HG03469 (cell line): Measurements from ENCODE around the gene PRDM10.

Experiments
- ATAC-seq: cut with Tn5 transposase; IDR thresholded peaks from one replicate; pipeline ENCODE4 v1.9.1; 2021; ENCODE audit warnings: mild to moderate bottlenecking, moderate library complexity, moderate number of reproducible peaks; ENCODE audit not compliant: unreplicated experiment

PRDM10 gene

DNA sequence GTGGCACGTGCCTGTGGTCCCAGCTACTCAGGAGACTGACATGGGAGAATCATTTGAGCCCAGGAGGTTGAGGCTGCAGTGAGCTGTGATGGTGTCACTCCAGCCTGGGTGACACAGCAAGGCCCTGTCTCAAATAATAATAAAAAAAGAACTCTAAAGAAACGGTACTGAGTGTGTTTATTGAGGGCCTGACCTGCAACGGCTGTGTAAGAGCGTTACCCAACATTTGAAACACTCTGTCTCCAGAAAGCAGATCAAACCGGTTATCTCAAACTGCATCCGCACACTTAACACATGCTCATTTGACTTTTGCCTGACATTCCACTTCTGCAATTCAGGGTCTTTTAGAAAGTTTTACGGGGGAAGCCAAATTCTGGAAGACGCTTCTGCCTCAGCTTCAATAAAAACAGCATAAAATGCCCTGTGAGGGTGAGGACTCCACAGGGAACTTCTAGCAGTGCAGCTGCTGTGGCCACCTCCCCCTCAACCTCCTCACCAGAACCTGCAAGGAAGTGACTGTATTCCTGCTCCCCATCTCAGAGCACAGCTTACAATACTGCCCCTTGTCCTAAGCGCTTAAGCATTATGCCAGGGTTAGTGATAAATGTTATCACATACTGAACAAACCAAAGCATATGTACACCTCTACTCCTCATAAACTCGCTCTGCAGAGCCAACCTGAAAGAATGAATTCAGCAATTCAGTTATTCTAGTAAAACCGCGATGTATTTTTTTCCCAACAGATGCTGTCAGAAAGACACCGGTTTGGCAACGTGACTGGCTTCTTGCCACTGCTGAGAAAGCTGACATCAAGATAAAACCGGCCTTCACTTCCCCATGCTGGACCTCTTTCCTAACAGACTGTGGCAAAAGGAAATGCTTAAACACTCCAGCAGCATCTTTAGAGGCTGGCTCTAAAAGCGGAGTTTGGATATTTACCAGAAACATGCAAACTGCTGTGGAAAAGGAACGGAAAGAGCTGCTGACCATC lies 52.2 kb downstream of the PRDM10 start:
- no peak for ATAC-seq

DNA sequence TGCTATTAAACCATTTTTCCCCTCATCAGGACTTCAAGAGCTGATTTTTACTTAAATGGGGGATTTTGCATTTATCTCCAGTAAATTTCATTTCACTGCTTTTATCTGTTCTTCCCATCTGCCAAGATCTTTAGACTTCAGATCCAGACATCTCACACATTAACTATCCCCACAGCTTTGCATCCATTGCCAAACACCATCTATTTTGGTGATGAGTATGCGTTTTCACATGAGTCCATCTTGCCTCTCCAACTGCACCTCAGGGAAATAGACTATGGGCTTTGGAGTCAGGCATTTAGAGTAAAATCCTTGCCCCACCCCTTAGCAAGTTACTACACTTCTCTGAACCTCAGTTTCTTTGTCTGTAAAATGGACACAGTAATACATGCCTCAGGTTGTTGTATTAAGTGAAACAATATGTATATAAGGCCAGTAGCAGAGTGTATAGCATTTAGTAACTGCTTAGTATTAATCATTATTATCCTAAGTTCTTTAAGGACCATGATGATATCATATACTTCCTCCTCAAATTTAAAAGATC lies 53.6 kb downstream of the PRDM10 start:
- no peak for ATAC-seq

DNA sequence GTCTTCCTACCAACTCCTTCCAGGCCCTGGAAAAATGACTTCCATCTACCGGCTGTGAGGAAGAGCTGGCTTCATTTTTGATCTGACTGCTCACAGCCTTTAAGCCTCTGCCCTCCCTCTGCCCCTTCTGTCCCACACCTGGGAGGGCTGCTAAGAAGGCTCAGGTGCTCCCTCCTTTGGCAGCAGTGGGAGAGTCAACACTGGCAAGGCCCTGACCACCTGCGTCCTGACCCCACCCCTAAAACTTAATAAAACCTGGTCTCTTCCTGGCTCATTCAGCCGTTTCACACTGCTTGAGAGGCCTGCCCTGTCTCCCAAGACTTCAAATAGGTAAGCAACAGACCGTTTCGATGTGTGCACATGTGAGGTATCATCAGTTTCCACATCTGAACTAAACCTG lies 55.2 kb downstream of the PRDM10 start:
- no peak for ATAC-seq

DNA sequence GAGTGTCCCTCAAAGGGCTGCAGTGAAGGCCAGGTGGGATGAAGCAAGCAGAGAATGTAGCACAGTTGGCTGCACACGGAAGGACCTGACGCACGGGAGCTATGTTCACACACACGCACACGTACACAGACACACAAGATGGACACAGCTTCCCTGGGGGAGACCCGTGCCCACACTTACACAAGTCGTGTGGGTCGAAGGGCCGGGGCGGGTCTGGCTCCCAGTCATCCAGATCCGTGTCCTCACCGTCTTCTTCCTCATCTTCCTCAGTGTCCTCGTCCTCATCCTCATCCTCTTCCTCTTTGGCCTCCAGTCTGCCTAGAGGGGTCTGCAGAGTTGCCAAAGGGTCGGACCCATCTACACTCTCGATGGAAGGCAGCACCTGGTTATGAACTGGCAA lies 55.7 kb downstream of the PRDM10 start:
- no peak for ATAC-seq

DNA sequence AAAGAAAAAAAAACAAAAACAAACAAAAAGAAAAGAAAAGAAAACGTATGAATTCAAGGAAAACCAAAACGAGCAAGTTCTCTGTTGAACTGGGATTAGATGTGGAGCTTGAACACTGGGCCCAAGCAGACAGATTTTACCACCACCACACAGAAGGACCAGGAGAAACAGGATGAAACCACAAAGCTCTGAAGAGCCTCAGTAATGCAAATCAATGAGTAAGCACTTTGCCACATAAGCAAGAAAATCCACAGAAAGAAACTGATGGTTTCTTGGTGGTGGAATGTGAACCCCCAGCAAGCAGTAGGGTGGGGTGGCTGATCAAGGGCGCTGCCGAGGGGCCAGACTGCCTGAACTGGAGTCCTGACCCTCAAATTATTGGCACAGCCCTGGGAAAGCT lies 56.4 kb downstream of the PRDM10 start:
- no peak for ATAC-seq

DNA sequence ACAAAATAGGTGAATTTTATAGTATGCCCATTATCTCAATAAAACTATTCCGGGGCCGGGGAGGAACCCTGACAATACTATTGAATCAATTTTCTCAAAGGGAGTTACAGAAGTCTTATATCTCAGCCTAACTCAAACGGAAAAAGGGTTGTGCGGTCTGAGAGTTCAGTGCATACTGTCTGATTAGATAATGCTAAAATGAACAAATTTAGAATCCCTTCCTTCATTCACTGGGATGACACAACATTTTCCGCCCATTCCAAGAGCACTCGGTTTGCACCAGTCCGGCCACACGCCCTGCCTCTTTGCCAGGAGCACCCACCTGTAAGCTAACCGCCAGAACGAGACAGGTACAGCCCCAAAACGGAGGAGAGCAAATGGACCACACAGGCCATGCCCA lies 57.3 kb downstream of the PRDM10 start:
- ATAC-seq = no peak

DNA sequence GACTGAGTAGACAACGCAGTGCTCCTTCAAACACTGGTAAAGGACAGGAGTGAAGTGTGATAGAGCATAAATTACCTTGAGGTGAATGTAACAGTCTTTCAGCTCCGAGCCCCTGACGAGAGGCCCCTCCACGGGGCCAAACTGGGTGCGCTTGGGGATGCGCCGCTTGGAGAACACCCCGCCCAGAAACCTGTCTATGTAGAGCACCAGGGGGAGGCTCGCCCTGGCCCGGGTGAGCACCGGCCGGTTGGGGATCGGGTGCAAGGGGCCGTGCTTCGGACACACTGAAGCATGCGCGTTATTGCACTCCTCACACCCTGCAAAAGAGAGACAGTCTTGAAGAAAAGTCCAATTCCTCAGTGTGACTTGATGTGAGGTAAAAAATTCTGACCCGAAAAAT lies 57.9 kb downstream of the PRDM10 start:
- ATAC-seq = no peak

DNA sequence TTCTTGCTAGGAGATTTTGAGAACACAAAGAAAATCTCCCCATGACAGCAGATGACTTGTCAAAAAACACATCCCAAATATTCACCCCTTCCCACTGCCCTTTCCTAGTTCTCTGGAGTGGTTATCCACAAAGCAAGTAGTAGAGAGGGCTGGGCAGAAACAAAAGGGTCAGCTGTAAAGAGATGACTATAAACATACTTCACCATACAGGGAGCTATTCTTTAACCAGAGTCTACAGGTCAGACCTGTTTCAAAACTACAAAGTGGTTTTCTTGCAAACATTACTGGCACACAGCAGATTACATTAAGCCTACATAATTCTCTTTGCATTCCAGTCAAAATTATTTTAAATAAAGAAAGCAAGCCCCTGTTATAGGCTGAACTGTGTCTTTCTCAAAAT lies 59.6 kb downstream of the PRDM10 start:
- ATAC-seq = no peak

DNA sequence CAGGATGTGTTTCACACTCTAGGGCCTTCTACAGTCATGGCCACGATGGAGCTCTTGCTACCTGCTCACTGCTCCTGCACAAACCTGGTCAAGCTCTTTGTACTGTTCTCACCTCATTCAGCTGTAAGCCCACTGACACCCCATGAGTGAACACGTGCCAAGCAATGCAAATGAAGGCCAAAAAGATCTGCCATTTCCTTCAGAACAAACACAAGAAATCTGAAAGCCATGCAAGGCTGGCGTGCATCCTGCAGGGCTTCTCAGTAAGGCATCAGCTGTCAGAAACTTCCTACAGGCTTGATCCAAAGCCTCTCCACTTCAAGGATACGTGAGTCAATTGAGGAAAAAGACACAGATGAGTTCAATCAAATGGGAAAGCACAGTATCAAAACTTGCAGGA lies 63.1 kb downstream of the PRDM10 start:
- ATAC-seq = no peak

DNA sequence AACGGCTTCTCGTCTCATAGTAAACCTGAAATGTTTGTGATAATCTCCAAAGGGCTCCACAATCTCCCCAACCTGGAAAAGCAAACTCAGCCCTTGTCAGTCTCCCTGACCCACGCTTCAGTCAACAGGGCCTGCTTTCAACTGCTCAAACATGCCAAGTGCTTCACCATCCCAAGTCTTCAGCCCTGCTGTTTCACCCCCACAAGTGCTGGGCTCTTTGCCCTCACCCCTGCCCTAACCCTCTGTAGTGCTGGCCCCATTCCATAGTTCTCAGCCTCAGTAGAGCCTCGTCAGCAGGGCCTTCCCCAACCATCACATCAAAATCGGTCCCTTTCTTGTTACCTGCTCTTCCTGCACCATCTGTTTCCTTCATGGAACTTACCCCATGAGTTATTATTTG lies 63.9 kb downstream of the PRDM10 start:
- ATAC-seq = no peak

DNA sequence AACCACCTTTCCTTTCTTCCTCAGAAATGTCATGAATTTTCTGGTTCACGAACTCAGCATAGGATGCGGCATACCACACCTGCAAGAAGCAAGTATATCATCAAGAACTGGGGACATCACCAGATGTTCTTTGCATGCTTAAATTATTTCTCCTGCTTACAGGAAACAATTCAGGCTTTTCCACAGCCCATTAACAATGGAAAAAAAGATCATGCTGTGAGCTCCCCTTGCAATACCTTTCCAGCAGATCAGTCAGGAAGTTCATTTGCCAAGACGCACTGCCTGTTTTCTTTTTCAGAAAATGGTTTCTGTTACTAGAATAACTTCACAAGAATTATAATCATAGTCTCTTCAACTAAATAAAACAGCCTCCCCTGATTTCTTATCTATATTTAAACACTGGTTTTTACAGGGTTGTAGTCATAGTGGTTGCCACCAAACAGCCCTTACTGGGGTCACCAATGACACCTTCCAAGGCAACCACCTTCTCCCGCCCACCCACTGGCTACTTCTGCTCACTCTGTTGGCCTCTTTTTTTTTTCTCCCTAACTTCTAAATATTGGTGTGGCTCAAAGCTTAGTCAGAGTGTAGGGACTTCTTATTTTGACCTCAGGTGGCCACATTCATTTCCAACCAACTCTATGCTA lies 64.9 kb downstream of the PRDM10 start:
- no peak for ATAC-seq

DNA sequence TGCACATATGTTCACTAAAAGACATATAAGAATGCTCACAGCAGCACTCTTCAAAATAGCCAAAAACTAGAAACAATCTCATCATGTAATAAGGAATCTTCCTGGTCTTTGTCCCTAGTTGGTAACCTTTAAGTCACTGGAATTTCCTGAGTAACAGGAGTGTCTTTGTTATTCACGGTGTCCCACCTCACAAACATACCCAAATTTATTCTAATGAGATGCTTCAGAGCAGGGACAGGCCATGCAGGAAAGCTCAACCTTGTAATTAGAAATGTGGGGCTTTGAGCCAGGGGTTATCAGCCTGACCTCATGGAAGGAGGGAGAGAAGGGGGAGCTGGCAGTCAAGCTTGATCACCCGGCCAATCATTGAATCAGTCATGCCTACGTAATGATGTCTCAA lies 66.9 kb downstream of the PRDM10 start:
- no peak for ATAC-seq

DNA sequence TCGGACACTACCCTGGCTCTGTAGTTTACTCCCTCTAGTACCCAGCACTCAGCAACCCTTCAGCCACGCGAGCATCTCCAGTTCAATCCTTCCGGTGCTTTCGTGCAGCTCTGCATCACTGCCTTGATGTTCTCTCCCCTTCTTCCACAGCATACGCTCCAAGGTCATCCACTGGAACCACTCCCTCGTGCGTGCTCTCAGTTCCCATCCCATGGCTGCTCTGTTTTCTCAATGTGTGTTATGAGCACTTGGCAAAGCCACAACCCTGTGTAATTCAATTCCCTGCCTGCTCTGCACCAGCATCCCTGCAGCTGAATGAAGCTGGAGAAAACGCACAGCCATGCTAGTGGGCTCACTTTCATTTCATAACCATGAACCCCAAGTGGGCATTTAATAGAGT lies 68.7 kb downstream of the PRDM10 start:
- no peak for ATAC-seq

DNA sequence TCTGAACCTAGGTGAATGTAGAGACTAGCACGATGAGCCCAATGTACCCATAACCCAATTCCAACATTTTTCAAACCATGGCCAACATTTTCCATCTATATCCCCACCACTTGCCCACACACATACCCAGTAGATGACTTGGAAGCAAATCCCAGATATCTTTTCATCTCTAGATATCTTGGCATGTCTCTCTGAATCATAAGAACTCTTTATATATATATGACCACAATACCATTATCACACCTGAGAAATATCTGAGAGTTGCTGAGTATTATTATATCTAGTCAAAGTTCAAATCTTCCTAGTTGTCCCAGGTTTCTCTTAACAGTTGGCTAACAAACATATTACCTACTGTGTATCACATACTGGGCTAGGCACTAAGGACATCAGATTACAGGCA lies 69.4 kb downstream of the PRDM10 start:
- ATAC-seq = no peak

DNA sequence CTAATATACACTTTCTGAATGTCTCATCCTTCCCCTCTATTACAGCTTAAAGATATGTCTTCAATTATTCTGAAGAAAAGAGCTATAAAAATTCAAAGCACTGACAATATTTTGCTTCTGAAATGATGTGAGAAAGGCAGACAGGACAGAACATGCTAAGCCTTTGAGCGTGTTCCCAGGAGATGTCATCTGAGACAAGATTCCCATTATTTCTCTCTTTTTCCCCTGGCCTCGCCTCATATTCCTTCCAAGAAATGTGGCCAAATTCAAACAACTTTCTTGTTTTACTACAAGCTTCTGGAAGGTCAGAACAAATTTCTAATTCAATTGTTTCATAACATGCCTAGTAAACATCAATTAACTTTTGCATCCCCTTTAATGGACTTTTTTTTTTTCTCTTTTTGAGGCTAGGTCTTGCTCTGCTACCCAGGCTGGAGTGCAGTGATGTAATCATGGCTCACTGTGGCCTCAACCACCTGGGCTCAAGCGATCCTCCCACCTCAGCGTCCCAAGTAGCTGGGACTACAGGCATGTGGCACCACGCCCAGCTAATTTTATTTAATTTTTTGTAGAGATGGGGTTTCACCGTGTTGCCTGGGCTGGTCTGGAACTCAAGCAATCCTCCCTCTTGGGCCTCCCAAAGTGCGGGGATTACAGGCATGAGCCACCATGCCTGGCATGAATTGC lies 70.1 kb downstream of the PRDM10 start:
- ATAC-seq = no peak

DNA sequence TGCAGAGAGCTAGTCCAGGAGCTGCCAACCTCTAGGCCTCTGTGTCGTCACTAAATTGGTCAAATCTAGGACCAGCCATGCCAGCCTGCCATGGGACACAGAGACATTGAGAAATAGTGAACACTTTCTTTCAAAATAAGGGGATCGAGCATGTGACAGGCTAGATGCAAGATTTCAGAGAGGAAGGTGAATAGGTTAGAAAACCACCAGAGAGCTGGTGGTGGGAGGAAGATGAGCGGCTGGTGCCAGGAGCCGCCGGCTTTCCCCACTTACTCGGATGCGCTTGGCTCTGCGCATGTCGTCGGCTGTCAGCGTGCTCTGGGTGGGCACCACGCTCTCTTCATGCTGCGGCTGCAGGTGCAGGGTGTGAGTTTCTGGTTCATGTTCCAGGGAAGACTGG lies 71.9 kb downstream of the PRDM10 start:
- ATAC-seq = no peak

DNA sequence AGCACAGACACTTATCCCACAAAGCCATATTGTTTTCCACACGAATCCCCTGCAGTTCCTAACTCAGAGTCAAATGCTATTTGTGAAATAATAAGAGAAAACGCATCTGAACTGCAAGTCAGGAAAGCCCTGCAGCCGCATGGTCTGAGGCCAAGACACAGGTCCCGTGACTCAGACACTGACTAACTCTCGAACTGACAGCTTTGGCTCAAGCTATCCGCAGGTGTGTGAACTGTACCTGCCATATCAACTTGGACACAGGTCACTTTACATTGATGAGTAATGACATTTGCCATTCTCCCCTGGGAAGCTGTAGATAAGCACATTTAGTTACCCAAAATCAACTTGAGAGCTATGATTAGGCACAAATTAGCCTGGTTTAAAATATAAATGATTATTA lies 72.3 kb downstream of the PRDM10 start:
- no peak for ATAC-seq

DNA sequence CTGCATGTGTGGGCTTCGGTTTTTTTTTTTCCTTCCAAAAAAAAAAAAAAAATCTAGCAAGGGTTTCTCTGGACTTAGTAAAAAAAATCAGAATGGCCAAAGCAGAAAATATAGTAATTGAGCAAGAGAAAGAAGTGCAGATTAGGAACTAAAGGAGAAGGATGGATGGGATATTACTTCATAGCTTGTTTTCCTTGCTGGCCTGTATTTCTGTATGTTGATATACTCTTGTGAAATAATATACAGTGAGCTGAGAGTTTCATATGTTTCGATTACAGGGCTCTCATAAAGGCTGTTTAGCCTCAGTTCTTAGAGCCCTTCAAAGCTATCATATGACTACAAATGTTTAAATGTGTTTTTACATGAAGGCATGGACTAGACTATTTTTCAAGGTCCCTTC lies 72.9 kb downstream of the PRDM10 start:
- ATAC-seq = no peak

DNA sequence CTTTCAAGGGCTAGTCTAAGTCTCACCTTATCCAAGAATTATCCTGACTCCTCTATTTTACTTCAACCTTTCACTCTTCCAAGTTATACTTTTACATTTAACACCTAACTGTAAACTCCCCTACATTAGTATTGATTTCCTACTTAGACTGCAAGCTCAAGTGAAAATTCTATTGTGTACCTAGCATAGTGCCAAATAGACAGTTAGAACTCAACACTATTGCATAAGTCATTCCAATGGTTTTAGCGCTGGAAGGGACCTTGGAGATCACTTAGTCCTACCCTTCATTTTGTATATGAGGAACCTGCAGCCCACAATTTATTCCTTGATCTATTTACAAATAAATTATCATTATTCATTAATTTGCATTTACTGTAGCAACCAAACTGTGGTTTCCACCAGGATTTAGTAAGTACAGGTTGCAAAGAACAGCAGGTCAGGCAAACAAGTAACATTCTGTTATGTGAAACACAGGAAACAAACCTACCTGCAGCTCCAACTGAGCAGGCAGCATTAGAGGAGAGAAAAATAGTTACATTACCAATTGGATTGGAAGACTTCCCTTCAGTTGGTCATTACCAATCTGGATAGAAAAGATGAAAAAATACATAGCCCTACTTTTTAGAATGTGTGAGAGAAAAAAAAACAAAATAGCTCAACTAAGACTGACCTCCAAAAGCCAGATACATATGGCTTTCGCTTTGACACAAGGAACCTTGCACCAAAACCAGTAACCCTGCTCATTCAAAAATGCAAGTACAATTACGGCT lies 73.5 kb downstream of the PRDM10 start:
- no peak for ATAC-seq

DNA sequence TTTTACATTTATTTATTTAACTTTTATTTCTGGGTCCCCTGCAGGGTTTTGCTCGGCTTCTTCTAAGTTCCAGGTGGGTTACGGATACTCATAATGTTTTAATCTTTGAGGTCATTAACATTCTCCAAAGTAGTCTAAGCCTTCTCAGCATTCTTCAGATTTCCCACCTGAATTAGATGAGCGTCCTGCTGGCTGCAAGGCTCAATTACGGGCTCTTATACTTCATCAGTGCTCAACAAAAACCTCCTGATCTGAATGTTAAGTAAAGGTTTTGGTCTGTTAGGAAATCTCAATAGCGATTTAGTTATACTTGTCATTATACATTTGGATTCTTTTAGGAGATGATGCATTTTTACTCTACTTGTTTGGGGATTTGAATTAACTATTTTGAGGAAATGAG lies 80.0 kb downstream of the PRDM10 start:
- no peak for ATAC-seq

DNA sequence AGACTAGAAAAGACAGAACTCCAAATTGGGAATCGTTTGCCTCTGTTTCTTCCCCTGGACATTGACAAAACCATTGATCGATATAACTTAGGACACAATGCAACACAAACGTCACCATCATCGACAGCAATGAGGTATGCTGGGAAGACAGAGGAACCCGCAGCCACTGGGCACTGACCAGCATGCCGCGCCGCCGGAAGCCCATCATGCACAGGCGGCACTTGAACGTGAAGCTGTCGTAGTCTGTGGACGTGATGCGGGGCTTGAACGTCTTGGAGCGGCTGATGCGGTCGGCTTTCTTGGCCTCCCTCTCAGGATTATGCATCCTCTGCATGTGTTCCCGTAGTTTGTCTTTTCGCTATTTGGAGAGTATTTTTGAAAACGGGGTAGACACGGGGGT lies 84.3 kb downstream of the PRDM10 start:
- ATAC-seq = no peak
